DOHH2 (cell line): ENCODE data around the gene SLAIN1.

ENCODE experiments used
- EZH2phosphoT487 ChIP-seq: fragments of 200-600 bp; sonication (generic); IDR thresholded peaks from 2 replicates; pipeline ENCODE4 v1.6.1; 2017; ENCODE audit warnings: borderline replicate concordance, mild to moderate bottlenecking, antibody characterized with exemption, low read length, moderate library complexity, mixed read lengths
- TF ChIP-seq, protein P1 (sequence below): fragments of 200-600 bp; sonication (generic); IDR thresholded peaks from one replicate; pipeline ENCODE4 v1.5.1; 2014; ENCODE audit warnings: antibody characterized with exemption, mild to moderate bottlenecking, low read depth, low read length; ENCODE audit not compliant: poor library complexity, severe bottlenecking

DNA sequence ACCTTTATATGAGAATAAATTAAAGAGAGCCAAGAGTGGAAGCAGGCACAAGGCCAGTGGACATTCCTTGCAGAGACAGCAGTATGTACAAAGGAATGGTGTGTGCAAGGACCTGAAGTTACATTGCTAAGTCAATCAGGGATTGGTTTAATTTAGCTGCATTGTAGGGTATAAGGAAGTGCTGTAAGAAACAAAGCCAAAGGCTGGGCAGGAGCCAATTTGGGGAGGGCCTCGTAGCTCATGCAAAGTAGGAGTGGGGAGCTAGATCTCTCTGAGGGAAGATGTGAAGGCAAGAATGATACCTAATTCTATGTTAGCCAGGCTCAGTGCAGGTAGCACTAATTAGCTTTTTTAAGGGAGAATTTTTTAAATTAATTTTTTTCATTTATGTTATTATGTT, 76.7 kb downstream of the SLAIN1 start:
- TF ChIP-seq, protein P1, sequence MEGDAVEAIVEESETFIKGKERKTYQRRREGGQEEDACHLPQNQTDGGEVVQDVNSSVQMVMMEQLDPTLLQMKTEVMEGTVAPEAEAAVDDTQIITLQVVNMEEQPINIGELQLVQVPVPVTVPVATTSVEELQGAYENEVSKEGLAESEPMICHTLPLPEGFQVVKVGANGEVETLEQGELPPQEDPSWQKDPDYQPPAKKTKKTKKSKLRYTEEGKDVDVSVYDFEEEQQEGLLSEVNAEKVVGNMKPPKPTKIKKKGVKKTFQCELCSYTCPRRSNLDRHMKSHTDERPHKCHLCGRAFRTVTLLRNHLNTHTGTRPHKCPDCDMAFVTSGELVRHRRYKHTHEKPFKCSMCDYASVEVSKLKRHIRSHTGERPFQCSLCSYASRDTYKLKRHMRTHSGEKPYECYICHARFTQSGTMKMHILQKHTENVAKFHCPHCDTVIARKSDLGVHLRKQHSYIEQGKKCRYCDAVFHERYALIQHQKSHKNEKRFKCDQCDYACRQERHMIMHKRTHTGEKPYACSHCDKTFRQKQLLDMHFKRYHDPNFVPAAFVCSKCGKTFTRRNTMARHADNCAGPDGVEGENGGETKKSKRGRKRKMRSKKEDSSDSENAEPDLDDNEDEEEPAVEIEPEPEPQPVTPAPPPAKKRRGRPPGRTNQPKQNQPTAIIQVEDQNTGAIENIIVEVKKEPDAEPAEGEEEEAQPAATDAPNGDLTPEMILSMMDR: no peak
- no peak for TF ChIP-seq EZH2phosphoT487
